ENCODE measurements around the gene GRAP2. TPM values are rescaled to one million over a fixed set of nuclear protein-coding genes. Genes with fewer than 3 reads are reported as not detected.
A peak's percentile ranks its signal among the peaks of the same experiment; 100 is the strongest.

GRAP2 gene
- total and polyA plus RNA-seq, 7 experiments from 2014 or later = 55.2 to 156 (median 128) TPM

DNA sequence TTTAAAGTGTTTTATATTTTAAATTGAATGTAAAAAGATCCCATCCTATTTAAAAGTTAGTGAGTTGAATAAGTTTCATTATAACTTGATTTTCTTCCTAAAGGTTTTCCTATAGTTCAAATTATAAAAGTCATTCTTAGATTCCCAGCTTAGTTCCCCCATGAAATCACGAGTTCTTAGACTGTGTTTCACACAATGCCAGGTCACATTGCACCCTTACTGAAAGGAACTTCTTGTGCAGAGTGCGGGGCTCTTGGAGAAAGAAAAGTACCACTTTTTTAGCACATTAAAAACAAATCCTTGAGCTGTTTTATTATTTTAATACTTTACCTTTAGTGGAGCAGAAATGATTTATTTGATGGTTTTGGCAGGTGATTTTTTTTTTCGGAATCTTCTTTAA is 15.6 kb downstream of the GRAP2 start:
- ChIA-PET CTCF (interaction anchor here (1.6 to 2.3 kb wide), 3 partner anchors 9 to 20 kb away, joined by 4 to 11 read pairs (median 4); no protein-coding TSS in a partner anchor), POLR2A (interaction anchor here (0.6 to 17.0 kb wide), 12 partner anchors 9 to 140 kb away, joined by 3 to 350 read pairs (median 4); no protein-coding TSS in a partner anchor)
- peaks cover 4 to 36% (median 21%) of the 10 kb centered on the region in 5 donors for H3K36me3 Mint-ChIP-seq
- peak overlapping the region in 9 of 10 donors; percentile 12 to 97 (median 52) for H3K4me3 Mint-ChIP-seq
- H3K4me1 Mint-ChIP-seq = peaks cover 69 to 99% (median 95%) of the 10 kb centered on the region in 7 donors
- H3K36me3 ChIP-seq (ENCODE audit: control insufficient read depth in 2 of 3, insufficient read depth in 3 of 3, low read length in 3 of 3) = no peaks in the 10 kb centered on the region
- H3K27ac Mint-ChIP-seq = peak overlapping the region in 6 of 9 donors; percentile 58 to 98 (median 94)
- peaks cover 84 to 93% of the 10 kb centered on the region in 2 donors for H3K4me1 ChIP-seq (ENCODE audit: control insufficient read depth in 2 of 2, insufficient read depth in 2 of 2, low read length in 2 of 2)
- H3K27ac ChIP-seq (ENCODE audit: low read depth, low read length) = peak overlapping the region; percentile 78
- H3K9me3 ChIP-seq (ENCODE audit: control insufficient read depth in 2 of 3, low read length in 3 of 3) = no peaks in the 10 kb centered on the region
- DNase-seq = no peak
- intact Hi-C loops (cut with micrococcal nuclease) = no loop called here
- H3K9me3 Mint-ChIP-seq = peaks cover 0 to 3% (median 0%) of the 10 kb centered on the region in 11 donors
- no peaks in the 10 kb centered on the region for H3K27me3 Mint-ChIP-seq
- ATAC-seq = no peak
- peak overlapping the region; percentile 13 for H3K4me3 ChIP-seq (ENCODE audit: low read length)
- no peaks in the 10 kb centered on the region for H3K27me3 ChIP-seq (ENCODE audit: control insufficient read depth in 2 of 2, insufficient read depth in 2 of 2, low read length in 2 of 2)

DNA sequence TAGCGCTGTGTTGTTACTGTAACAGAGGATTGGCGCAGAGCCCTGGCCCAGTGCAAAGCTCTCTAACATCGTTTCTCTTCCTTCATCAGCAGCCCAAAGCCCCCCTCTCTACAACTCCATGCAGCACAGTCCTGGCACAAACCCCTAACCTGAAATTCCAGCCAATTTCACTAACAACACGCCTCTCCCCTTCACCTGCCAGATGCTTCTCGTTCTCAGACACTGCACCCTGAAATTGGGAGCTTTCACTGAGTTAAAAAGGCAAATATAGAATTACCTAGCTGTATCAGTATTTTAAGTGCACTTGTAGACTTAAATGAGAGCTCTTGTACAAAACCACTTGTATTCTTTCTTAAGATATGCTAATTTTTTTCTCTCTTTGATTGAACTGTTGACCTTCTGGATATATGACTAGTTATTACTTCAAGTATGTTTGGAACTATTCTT is 16.3 kb downstream of the GRAP2 start:
- Histone ChIP-seq H3K27ac (ENCODE audit: low read depth, low read length) (peak overlapping the region; percentile 78), H3K36me3 (ENCODE audit: control insufficient read depth in 2 of 3, insufficient read depth in 3 of 3, low read length in 3 of 3) (no peaks in the 10 kb centered on the region), H3K4me3 (ENCODE audit: low read length) (peak overlapping the region; percentile 34), H3K27me3 (ENCODE audit: control insufficient read depth in 2 of 2, insufficient read depth in 2 of 2, low read length in 2 of 2) (no peaks in the 10 kb centered on the region), H3K4me1 (ENCODE audit: control insufficient read depth in 2 of 2, insufficient read depth in 2 of 2, low read length in 2 of 2) (peaks cover 82 to 92% of the 10 kb centered on the region in 2 donors), H3K9me3 (ENCODE audit: control insufficient read depth in 2 of 3, low read length in 3 of 3) (no peaks in the 10 kb centered on the region)
- ATAC-seq = no peak
- Mint-ChIP-seq H3K4me1 (peaks cover 67 to 99% (median 95%) of the 10 kb centered on the region in 7 donors), H3K4me3 (peak overlapping the region in 9 of 10 donors; percentile 71 to 97 (median 79)), H3K27ac (peak overlapping the region in 6 of 9 donors; percentile 82 to 98 (median 95)), H3K36me3 (peaks cover 4 to 37% (median 25%) of the 10 kb centered on the region in 5 donors), H3K9me3 (peaks cover 0 to 3% (median 0%) of the 10 kb centered on the region in 11 donors), H3K27me3 (no peaks in the 10 kb centered on the region)
- DNase-seq = no peak
- POLR2A ChIA-PET = interaction anchor here (0.6 to 17.0 kb wide), 9 partner anchors 8 to 140 kb away, joined by 3 to 350 read pairs (median 4); no protein-coding TSS in a partner anchor
- CTCF ChIA-PET = interaction anchor here (0.5 to 2.3 kb wide), 6 partner anchors 8 to 26 kb away, joined by 3 to 11 read pairs (median 4); no protein-coding TSS in a partner anchor
- intact Hi-C loops (cut with micrococcal nuclease) = no loop called here

DNA sequence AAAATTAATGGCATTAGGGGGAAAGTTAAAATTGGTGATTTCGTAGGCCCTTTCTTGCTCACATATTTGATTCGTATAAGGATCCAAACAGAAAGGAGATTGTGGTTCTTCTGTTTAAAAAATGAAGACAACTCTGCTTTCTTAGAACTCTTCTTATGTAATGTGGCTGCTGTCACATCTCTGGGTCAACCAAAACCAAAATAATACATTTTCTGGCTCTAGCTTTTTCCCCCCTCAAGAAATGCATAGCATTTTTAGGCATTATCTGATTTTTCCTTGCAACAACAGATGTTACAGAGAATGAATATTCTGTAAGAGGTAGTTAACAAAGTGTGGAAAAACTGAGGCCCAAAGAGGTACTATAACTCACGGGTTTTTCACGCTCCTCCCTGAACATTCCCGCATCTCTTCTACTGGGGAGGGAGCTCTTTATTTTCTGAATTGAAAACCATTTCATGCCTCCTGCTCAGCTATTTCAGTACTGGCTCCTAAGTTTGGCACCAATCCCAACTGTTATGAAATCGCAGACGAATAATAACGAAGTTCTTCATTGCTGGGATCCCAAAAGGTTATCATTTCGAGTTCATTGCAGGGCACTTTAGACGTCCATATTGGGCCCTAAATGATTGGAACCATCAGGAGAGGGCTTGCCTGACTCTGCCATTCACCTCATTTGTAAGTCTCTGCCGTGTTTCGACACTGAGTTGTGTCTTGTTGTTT is 17.1 kb downstream of the GRAP2 start:
- DNase-seq = peak in 1 of 9 donors; percentile 11
- POLR2A ChIA-PET = interaction anchor here (0.8 to 17.0 kb wide), 8 partner anchors 8 to 25 kb away, joined by 3 to 350 read pairs (median 4); no protein-coding TSS in a partner anchor
- CTCF ChIA-PET = interaction anchor here (0.7 to 1.6 kb wide), 6 partner anchors 9 to 21 kb away, joined by 3 to 4 read pairs (median 3); no protein-coding TSS in a partner anchor
- no peaks in the 10 kb centered on the region for H3K9me3 ChIP-seq (ENCODE audit: control insufficient read depth in 2 of 3, low read length in 3 of 3)
- peak overlapping the region; percentile 34 for H3K4me3 ChIP-seq (ENCODE audit: low read length)
- Mint-ChIP-seq H3K4me3 (peak overlapping the region in 9 of 10 donors; percentile 71 to 97 (median 79)), H3K27ac (peak overlapping the region in 6 of 9 donors; percentile 82 to 98 (median 95)), H3K36me3 (peaks cover 4 to 40% (median 28%) of the 10 kb centered on the region in 5 donors), H3K4me1 (peaks cover 67 to 99% (median 94%) of the 10 kb centered on the region in 7 donors), H3K9me3 (peaks cover 0 to 3% (median 0%) of the 10 kb centered on the region in 11 donors), H3K27me3 (no peaks in the 10 kb centered on the region)
- H3K27me3 ChIP-seq (ENCODE audit: control insufficient read depth in 2 of 2, insufficient read depth in 2 of 2, low read length in 2 of 2) = no peaks in the 10 kb centered on the region
- H3K36me3 ChIP-seq (ENCODE audit: control insufficient read depth in 2 of 3, insufficient read depth in 3 of 3, low read length in 3 of 3) = no peaks in the 10 kb centered on the region
- no peak for ATAC-seq
- intact Hi-C loops (cut with micrococcal nuclease) = no loop called here
- H3K27ac ChIP-seq (ENCODE audit: low read depth, low read length) = peak overlapping the region; percentile 78
- peaks cover 82 to 91% of the 10 kb centered on the region in 2 donors for H3K4me1 ChIP-seq (ENCODE audit: control insufficient read depth in 2 of 2, insufficient read depth in 2 of 2, low read length in 2 of 2)

DNA sequence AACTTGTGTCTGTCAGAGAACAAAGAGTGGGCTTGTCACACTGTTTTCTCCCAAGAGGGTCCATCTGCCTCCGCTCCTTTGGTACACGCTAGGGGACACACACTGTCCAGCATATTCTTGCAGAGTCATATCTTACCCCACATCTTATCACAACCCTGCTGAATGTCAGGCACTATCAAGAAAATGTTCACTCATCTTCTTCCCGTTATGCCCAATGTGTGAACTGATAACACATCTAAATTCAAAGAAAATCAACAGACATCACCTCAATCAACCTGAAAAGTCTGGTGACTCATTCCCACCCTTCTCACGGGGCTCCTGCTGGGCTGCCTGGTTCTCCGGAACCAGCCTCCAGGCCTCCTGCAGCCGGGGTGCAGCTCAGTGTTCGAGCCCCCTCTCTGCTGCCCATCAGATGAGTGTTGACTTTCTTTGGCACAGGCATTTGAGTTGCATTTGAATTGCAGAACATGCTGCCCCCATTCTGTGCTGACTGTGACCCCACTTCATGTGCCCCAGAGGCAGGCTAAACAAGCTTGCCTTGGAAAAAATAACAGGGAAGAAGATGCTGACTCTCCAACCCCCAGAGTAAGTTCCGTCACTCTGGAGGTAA is 19.4 kb downstream of the GRAP2 start:
- Histone ChIP-seq H3K9me3 (ENCODE audit: control insufficient read depth in 2 of 3, low read length in 3 of 3) (no peaks in the 10 kb centered on the region), H3K36me3 (ENCODE audit: control insufficient read depth in 2 of 3, insufficient read depth in 3 of 3, low read length in 3 of 3) (no peaks in the 10 kb centered on the region), H3K27ac (ENCODE audit: low read depth, low read length) (peak overlapping the region; percentile 78), H3K27me3 (ENCODE audit: control insufficient read depth in 2 of 2, insufficient read depth in 2 of 2, low read length in 2 of 2) (no peaks in the 10 kb centered on the region), H3K4me3 (ENCODE audit: low read length) (peak overlapping the region; percentile 18), H3K4me1 (ENCODE audit: control insufficient read depth in 2 of 2, insufficient read depth in 2 of 2, low read length in 2 of 2) (peaks cover 91 to 95% of the 10 kb centered on the region in 2 donors)
- Mint-ChIP-seq H3K9me3 (peaks cover 0 to 3% (median 0%) of the 10 kb centered on the region in 11 donors), H3K36me3 (peaks cover 3 to 36% (median 25%) of the 10 kb centered on the region in 5 donors), H3K4me1 (peaks cover 73 to 100% (median 95%) of the 10 kb centered on the region in 7 donors), H3K27me3 (no peaks in the 10 kb centered on the region), H3K4me3 (peak overlapping the region in 9 of 10 donors; percentile 75 to 92 (median 82)), H3K27ac (peak overlapping the region in 6 of 9 donors; percentile 94 to 99 (median 98))
- ATAC-seq (peak; percentile 55), DNase-seq (peak in 2 of 9 donors; percentile 59 to 62)
- CTCF ChIA-PET = interaction anchor here (0.8 to 3.8 kb wide), 5 partner anchors 9 to 26 kb away, joined by 4 to 17 read pairs (median 4); partner anchors contain the start of gene ENTHD1
- POLR2A ChIA-PET = interaction anchor here (0.7 to 11.4 kb wide), 9 partner anchors 9 to 400 kb away, joined by 3 to 350 read pairs (median 5); partner anchors contain the start of genes ATF4 and GRAP2
- intact Hi-C loops (cut with micrococcal nuclease) = loop anchor here in 1 of 2 donors (1.0 to 2.0 kb wide), 3 partner anchors 10 to 41 kb away; partner anchors contain the start of genes GRAP2 and TMA7B

DNA sequence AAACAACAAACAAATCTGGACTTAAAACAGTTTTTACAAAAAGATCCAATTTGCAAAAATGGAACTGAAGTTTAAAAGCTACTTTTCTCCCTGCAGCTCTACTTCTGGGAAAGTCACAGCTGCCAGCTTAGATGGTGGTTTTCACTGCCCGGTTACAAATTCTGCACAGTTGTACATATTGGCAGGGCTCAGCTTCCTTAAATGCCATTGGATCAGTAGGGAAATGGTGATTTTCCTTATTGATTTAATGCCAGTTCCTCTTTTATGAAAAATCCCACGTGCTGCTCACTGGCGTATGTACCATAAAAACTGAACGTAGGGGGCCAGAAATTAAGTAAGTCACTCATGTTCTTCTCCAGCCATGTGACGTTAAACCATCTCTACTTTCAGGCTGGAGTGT is 22.8 kb downstream of the GRAP2 start:
- Mint-ChIP-seq H3K27me3 (no peaks in the 10 kb centered on the region), H3K4me1 (peaks cover 66 to 80% (median 78%) of the 10 kb centered on the region in 7 donors), H3K9me3 (peaks cover 0 to 3% (median 0%) of the 10 kb centered on the region in 11 donors), H3K27ac (peak overlapping the region in 3 of 9 donors; percentile 80 to 92 (median 81)), H3K4me3 (peak overlapping the region in 5 of 10 donors; percentile 3 to 64 (median 46)), H3K36me3 (peaks cover 5 to 53% (median 31%) of the 10 kb centered on the region in 5 donors)
- no peaks in the 10 kb centered on the region for H3K36me3 ChIP-seq (ENCODE audit: control insufficient read depth in 2 of 3, insufficient read depth in 3 of 3, low read length in 3 of 3)
- peaks cover 89 to 96% of the 10 kb centered on the region in 2 donors for H3K4me1 ChIP-seq (ENCODE audit: control insufficient read depth in 2 of 2, insufficient read depth in 2 of 2, low read length in 2 of 2)
- intact Hi-C loops (cut with micrococcal nuclease) = no loop called here
- no peaks in the 10 kb centered on the region for H3K27me3 ChIP-seq (ENCODE audit: control insufficient read depth in 2 of 2, insufficient read depth in 2 of 2, low read length in 2 of 2)
- peak overlapping the region; percentile 10 for H3K4me3 ChIP-seq (ENCODE audit: low read length)
- H3K27ac ChIP-seq (ENCODE audit: low read depth, low read length) = peak overlapping the region; percentile 78
- no peaks in the 10 kb centered on the region for H3K9me3 ChIP-seq (ENCODE audit: control insufficient read depth in 2 of 3, low read length in 3 of 3)
- DNase-seq (no peak), ATAC-seq (no peak)
- POLR2A ChIA-PET = interaction anchor here (0.7 to 11.4 kb wide), 7 partner anchors 10 to 91 kb away, joined by 3 to 350 read pairs (median 3); no protein-coding TSS in a partner anchor
- CTCF ChIA-PET = interaction anchor here (0.8 to 3.8 kb wide), 7 partner anchors 9 to 101 kb away, joined by 3 to 17 read pairs (median 7); no protein-coding TSS in a partner anchor

Measured in naive thymus-derived CD4-positive, alpha-beta T cell (primary cell).